GF-D8 (cell line): ENCODE measurements around the gene ATP6V1C2.
A peak's percentile ranks its signal among the peaks of the same experiment; 100 is the strongest.
"Not testable (repeated sequence)": the region's sequence is repeated elsewhere in the genome, so short reads cannot be mapped to it uniquely, and the experiment has no call there.

Source experiments
- DNase-seq: peaks from one replicate; lab custom pipeline; 2025; lab: John Stamatoyannopoulos, UW

The ATP6V1C2 gene

GRCh38 chr2:10786240-10786982, 65.0 kb downstream of the ATP6V1C2 start:
- no peak for DNase-seq

GRCh38 chr2:10787176-10787968, 65.9 kb downstream of the ATP6V1C2 start:
- no peak for DNase-seq

GRCh38 chr2:10788855-10789254, 67.4 kb downstream of the ATP6V1C2 start:
- DNase-seq, result no peak

GRCh38 chr2:10790228-10790973, 69.0 kb downstream of the ATP6V1C2 start:
- no peak for DNase-seq

- DNase-seq, result no peak
Measured at GRCh38 chr2:10792001-10792634, 70.7 kb downstream of the ATP6V1C2 start.

GRCh38 chr2:10792660-10793400, 71.4 kb downstream of the ATP6V1C2 start:
- DNase-seq, result no peak

GRCh38 chr2:10793816-10794215, 72.4 kb downstream of the ATP6V1C2 start:
- DNase-seq, result no peak

GRCh38 chr2:10794876-10795275, 73.4 kb downstream of the ATP6V1C2 start:
- no peak for DNase-seq

- no peak for DNase-seq
Measured at GRCh38 chr2:10795508-10796046, 74.1 kb downstream of the ATP6V1C2 start.

GRCh38 chr2:10796703-10797102, 75.3 kb downstream of the ATP6V1C2 start:
- DNase-seq, result no peak

GRCh38 chr2:10798783-10799182, 77.4 kb downstream of the ATP6V1C2 start:
- DNase-seq, result no peak

- DNase-seq, result no peak
Measured at GRCh38 chr2:10800163-10800562, 78.7 kb downstream of the ATP6V1C2 start.

- DNase-seq, result no peak
Measured at GRCh38 chr2:10802657-10803056, 81.2 kb downstream of the ATP6V1C2 start.

GRCh38 chr2:10805990-10806389, 84.6 kb downstream of the ATP6V1C2 start:
- not testable (repeated sequence) for DNase-seq

- DNase-seq, result no peak
Measured at GRCh38 chr2:10806543-10806942, 85.1 kb downstream of the ATP6V1C2 start.

GRCh38 chr2:10810202-10811161, 89.1 kb downstream of the ATP6V1C2 start:
- DNase-seq, result no peak

GRCh38 chr2:10811517-10811916, 90.1 kb downstream of the ATP6V1C2 start:
- DNase-seq, result no peak

GRCh38 chr2:10812362-10813162, 91.1 kb downstream of the ATP6V1C2 start, which contains the start of gene PDIA6:
Gene PDIA6 (minus strand): TSS chr2:10812785. CDS start chr2:10812696, 89 bp downstream.
- peak; percentile 89 for DNase-seq
